ENCODE measurements around the gene PPL. TPM values are rescaled to one million over a fixed set of nuclear protein-coding genes. Genes with fewer than 3 reads are reported as not detected.
"Not testable (repeated sequence)": the region's sequence is repeated elsewhere in the genome, so short reads cannot be mapped to it uniquely, and the experiment has no call there.

Gene PPL
- total RNA-seq, 1 donor, result 27.1 TPM

GRCh38 chr16:4968879-4969483, 32.0 kb upstream of the PPL start:
- no peak overlapping the region for H3K4me3 ChIP-seq (ENCODE audit: insufficient read depth, low read length)
- no peaks in the 10 kb centered on the region for H3K9me3 ChIP-seq (ENCODE audit: low read depth, low read length)
- H4K20me1 ChIP-seq (ENCODE audit: insufficient read depth, low read length), result no peaks in the 10 kb centered on the region
- H3K27ac ChIP-seq (ENCODE audit: low read depth, low read length), result no peak overlapping the region
- no peaks in the 10 kb centered on the region for H3K79me2 ChIP-seq (ENCODE audit: insufficient read depth, low read length)
- H3K4me2 ChIP-seq (ENCODE audit: insufficient read depth, low read length), result no peak overlapping the region
- no peaks in the 10 kb centered on the region for H3K36me3 ChIP-seq (ENCODE audit: insufficient read depth, low read length)
- peak; percentile 9 for DNase-seq (ENCODE audit: insufficient read length, low spot score, missing footprints)
- H2AFZ ChIP-seq (ENCODE audit: low read length), result no peak overlapping the region
- TF ChIP-seq CTCF (IDR thresholded peaks at IDR 0.05; ENCODE audit: extremely low read depth, low read depth, low read length), result no peak
- H3K4me1 ChIP-seq (ENCODE audit: insufficient read depth, low read length), result no peaks in the 10 kb centered on the region
- peaks cover 2% of the 10 kb centered on the region for H3K27me3 ChIP-seq (ENCODE audit: insufficient read depth, low read length)

- H3K4me1 ChIP-seq (ENCODE audit: insufficient read depth, low read length); H3K27ac ChIP-seq (ENCODE audit: low read depth, low read length); H3K79me2 ChIP-seq (ENCODE audit: insufficient read depth, low read length); H3K4me2 ChIP-seq (ENCODE audit: insufficient read depth, low read length); H2AFZ ChIP-seq (ENCODE audit: low read length); H3K4me3 ChIP-seq (ENCODE audit: insufficient read depth, low read length); H3K27me3 ChIP-seq (ENCODE audit: insufficient read depth, low read length); DNase-seq (ENCODE audit: insufficient read length, low spot score, missing footprints); H3K9me3 ChIP-seq (ENCODE audit: low read depth, low read length); H4K20me1 ChIP-seq (ENCODE audit: insufficient read depth, low read length); H3K36me3 ChIP-seq (ENCODE audit: insufficient read depth, low read length): not testable (repeated sequence)
Measured at GRCh38 chr16:4968278-4968677, 31.3 kb upstream of the PPL start.

GRCh38 chr16:4966736-4967453, 29.9 kb upstream of the PPL start:
- DNase-seq (ENCODE audit: insufficient read length, low spot score, missing footprints), result peak; percentile 60
- no peak for TF ChIP-seq CTCF (IDR thresholded peaks at IDR 0.05; ENCODE audit: extremely low read depth, low read depth, low read length)
- no peaks in the 10 kb centered on the region for H3K9me3 ChIP-seq (ENCODE audit: low read depth, low read length)

GRCh38 chr16:4963527-4963926, 26.6 kb upstream of the PPL start:
- not testable (repeated sequence) for H3K9me3 ChIP-seq (ENCODE audit: low read depth, low read length); H4K20me1 ChIP-seq (ENCODE audit: insufficient read depth, low read length); H3K27ac ChIP-seq (ENCODE audit: low read depth, low read length); H3K4me1 ChIP-seq (ENCODE audit: insufficient read depth, low read length); H3K4me3 ChIP-seq (ENCODE audit: insufficient read depth, low read length); DNase-seq (ENCODE audit: insufficient read length, low spot score, missing footprints); H3K36me3 ChIP-seq (ENCODE audit: insufficient read depth, low read length); H3K4me2 ChIP-seq (ENCODE audit: insufficient read depth, low read length); H3K79me2 ChIP-seq (ENCODE audit: insufficient read depth, low read length); H2AFZ ChIP-seq (ENCODE audit: low read length)
- peaks cover 15% of the 10 kb centered on the region for H3K27me3 ChIP-seq (ENCODE audit: insufficient read depth, low read length)

More at GRCh38 chr16:4966736-4967453, 29.9 kb upstream of the PPL start:
- H3K4me2 ChIP-seq (ENCODE audit: insufficient read depth, low read length), result no peak overlapping the region
- H3K79me2 ChIP-seq (ENCODE audit: insufficient read depth, low read length), result no peaks in the 10 kb centered on the region
- no peaks in the 10 kb centered on the region for H3K36me3 ChIP-seq (ENCODE audit: insufficient read depth, low read length)
- H2AFZ ChIP-seq (ENCODE audit: low read length), result no peak overlapping the region
- H3K27ac ChIP-seq (ENCODE audit: low read depth, low read length), result no peak overlapping the region
- H3K4me1 ChIP-seq (ENCODE audit: insufficient read depth, low read length), result no peaks in the 10 kb centered on the region
- peaks cover 6% of the 10 kb centered on the region for H3K27me3 ChIP-seq (ENCODE audit: insufficient read depth, low read length)
- H4K20me1 ChIP-seq (ENCODE audit: insufficient read depth, low read length), result no peaks in the 10 kb centered on the region
- H3K4me3 ChIP-seq (ENCODE audit: insufficient read depth, low read length), result no peak overlapping the region

GRCh38 chr16:4962716-4963115, 25.8 kb upstream of the PPL start:
- H3K4me3 ChIP-seq (ENCODE audit: insufficient read depth, low read length), result no peak overlapping the region
- no peak for TF ChIP-seq CTCF (IDR thresholded peaks at IDR 0.05; ENCODE audit: extremely low read depth, low read depth, low read length)
- H4K20me1 ChIP-seq (ENCODE audit: insufficient read depth, low read length), result no peaks in the 10 kb centered on the region
- H3K36me3 ChIP-seq (ENCODE audit: insufficient read depth, low read length), result no peaks in the 10 kb centered on the region
- no peak for DNase-seq (ENCODE audit: insufficient read length, low spot score, missing footprints)
- H3K27me3 ChIP-seq (ENCODE audit: insufficient read depth, low read length), result peaks cover 15% of the 10 kb centered on the region
- peaks cover 6% of the 10 kb centered on the region for H3K4me1 ChIP-seq (ENCODE audit: insufficient read depth, low read length)
- no peaks in the 10 kb centered on the region for H3K79me2 ChIP-seq (ENCODE audit: insufficient read depth, low read length)
- no peaks in the 10 kb centered on the region for H3K9me3 ChIP-seq (ENCODE audit: low read depth, low read length)
- no peak overlapping the region for H2AFZ ChIP-seq (ENCODE audit: low read length)
- no peak overlapping the region for H3K27ac ChIP-seq (ENCODE audit: low read depth, low read length)
- H3K4me2 ChIP-seq (ENCODE audit: insufficient read depth, low read length), result no peak overlapping the region
